GM12801 (cell line): ENCODE results near the gene FLT4.

Experiments
- TF ChIP-seq, protein P1 (sequence below): IDR thresholded peaks from one replicate; pipeline ENCODE4 v1.5.1; 2011; ENCODE audit warnings: control low read depth; ENCODE audit not compliant: insufficient read length; ENCODE audit errors: extremely low read depth

The FLT4 gene

DNA sequence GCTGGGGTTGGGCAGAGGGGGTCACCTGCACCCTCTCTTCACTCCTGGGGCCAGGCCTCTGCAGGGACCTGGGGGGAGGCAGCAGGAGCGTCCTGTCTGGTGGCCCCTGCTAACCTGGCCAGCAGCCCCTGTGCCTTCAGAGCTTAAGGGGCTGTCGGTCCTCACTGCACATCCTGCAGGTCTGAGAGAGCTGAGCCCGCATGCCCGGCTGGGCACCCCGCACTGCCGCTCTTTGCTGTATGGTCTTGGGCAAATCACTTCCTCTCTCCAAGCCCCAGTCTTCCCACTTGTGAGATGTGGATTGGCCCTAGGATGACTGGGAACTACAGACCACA is 7.9 kb downstream of the FLT4 start:
- TF ChIP-seq, protein P1, sequence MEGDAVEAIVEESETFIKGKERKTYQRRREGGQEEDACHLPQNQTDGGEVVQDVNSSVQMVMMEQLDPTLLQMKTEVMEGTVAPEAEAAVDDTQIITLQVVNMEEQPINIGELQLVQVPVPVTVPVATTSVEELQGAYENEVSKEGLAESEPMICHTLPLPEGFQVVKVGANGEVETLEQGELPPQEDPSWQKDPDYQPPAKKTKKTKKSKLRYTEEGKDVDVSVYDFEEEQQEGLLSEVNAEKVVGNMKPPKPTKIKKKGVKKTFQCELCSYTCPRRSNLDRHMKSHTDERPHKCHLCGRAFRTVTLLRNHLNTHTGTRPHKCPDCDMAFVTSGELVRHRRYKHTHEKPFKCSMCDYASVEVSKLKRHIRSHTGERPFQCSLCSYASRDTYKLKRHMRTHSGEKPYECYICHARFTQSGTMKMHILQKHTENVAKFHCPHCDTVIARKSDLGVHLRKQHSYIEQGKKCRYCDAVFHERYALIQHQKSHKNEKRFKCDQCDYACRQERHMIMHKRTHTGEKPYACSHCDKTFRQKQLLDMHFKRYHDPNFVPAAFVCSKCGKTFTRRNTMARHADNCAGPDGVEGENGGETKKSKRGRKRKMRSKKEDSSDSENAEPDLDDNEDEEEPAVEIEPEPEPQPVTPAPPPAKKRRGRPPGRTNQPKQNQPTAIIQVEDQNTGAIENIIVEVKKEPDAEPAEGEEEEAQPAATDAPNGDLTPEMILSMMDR: no peak

DNA sequence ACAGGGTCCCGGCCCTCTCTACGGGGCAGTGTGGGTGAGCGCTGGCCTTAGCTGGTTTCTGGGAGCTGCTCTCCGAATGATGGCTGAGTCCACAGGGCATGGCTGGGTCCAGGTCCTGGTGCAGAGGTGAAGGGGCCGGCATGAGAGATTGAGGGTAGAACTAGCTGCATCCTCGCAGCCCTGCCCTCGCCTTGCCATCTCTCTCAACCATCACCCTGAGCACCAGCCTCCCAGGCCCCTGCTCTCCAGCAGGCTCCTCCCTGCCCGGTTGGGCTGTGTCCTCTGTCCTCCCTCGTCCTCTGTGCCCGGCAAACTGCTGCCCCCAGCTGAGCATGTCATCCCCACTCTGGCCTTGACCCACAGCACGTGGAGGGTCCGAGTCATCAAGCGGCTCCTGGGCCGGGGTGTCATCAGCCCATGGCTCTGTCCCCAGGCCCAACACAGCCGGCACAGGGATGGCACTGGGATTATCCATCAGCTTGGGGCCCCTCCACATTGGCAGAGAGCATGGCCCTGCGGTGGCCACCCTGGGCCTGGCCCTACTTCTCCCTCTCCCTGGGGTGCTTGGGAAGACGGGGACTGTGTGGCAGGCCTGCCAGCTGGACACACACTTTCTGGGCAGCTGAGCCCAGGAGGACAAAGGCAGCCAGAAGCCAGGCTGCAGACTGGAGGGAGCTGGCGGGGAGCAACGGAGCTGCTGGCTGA is 8.4 kb downstream of the FLT4 start:
- TF ChIP-seq, protein P1: no peak

DNA sequence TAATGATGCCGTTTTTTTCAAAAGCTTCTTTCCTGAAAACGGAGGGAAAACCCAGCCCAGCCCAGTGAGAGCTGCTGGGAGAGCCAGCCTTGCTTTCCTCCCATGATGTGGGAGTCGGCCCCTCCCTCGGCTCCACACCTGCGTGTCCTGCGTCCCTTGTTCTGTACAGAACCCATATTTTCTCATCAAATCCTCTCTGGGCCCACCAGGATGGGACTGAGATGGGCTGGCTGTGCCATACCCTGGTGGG is 8.9 kb downstream of the FLT4 start:
- TF ChIP-seq, protein P1: no peak

DNA sequence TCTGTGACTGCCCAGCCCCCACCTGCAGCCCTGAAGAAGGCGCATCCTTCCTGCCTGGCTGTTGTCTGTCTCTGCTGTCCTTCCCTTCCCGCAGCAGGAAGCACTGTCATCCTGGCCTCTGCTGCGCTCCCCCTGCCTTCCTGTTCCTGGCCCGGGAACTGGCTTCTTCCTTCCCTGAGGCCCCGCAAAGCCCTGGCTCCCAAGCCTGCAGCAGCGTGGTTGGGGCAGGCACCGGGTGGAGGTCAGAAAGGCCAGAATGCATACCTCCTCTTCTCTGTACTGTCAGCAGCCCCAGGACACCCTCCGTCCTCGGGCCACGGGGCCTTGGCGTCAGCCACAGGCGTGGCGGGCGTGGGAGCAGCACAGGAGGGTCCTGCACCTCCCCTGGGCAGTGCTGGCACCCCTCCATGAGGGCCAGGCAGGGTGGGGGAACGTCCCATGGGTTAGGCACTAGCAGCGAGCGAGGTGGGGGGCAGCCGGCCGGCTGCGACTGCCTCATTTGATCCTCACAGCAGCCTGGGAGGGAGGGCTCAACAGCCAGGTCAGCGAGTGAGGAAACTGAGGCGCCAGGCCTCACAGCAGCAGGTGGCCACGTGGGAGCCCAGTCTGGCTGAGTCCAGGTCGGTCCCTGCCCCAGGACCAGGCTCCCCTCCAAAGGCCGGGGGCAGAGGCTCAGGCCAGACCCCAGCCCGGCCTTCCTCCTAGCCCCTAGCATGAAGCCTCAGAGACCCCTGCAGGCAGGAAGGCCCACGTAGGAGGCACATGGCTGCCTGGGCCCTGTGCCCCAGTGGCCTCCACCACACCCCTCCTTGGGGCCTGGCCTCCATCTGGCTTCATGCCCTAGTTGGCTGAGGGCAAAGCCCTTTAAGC is 9.4 kb downstream of the FLT4 start:
- TF ChIP-seq, protein P1: no peak

DNA sequence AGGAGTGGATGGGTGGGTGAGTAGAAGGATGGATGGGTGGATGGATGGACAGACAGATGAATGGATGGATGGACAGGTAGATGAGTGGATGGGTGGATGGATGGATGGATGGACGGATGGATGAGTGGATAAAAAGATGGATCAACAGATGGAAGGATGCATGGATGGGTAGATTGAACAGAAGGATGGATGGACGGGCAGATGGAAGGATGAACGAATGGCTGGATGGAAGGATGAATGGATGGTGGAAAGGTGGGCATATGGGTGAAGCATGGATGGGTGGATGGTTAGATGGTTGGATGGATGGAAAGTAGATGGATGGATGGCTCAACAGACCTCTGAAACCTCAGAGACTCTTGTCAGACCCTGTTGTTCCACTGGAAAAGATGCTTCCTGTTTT is 10.1 kb downstream of the FLT4 start:
- TF ChIP-seq, protein P1: no peak

DNA sequence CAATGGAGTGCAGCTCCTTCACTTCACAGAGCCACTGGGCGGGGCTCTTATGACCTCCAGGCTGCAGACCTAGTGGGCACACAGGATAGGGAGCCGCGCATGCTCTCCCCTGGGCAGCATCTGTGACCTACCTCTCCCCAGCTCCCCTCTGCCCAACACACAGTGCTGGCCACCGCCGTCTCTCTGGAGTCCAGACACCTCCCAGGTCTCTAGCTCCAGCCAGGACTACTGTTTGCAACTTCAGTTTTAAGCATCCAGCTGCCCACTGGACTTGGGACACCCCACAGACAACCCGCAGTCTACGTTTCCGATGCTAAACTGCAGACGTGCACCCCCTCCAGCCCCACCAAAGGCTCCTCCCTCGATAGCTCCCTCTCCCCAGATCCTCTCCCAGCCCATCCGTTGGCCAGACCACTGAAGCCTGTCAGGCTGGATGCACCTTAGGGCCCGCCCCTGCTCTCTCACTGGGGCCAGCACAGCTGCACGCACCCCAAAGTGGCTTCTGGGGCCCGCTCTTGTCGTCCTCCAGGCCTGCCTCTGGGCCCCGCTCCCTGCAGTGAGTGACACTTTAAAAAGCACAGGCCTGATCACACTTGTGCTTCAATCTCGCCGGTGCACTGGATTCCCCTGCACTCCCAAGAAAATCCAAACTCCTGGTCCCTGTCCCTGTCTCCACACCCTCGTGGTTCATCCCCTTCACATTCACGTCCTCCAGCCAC is 11.3 kb downstream of the FLT4 start:
- TF ChIP-seq, protein P1: no peak

DNA sequence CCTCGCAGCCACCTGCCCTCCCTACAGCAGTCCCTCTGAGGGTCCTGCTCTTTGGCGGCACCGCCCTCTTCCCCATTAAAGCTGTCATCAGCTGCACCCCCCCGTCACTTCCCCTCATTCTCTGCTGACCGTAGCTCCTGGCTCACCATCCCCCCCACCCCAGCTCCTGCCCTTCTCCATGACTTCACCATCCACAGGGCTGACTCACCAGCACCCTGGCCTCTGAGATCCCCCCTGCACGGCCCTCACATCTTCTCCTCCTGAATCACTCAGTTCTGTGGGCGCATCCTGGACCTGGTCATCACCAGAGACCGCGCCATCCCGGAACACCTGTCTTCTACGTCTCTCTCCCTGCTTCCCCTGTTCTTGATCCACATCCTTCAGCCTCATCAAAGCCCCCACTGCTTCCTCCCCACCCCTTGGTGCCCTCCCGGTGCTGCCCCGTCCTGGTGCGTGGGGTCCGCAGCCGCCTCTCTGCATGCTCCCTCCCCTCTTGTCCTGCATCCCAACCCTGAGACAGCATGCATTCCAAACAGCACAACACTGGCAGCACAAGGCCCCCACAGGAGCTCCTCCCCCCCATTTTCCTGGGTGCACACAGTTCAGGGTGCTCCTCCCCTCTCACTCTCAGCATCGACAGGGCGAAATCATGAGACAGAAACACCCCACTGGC is 12.9 kb downstream of the FLT4 start:
- TF ChIP-seq, protein P1: no peak
